Stimulated activated CD8-positive, alpha-beta memory T cell treated with anti-CD3 and anti-CD28 coated beads, Interleukin-15, amount 100 ng/mL, for 24 hours (primary cell): ENCODE measurements around the gene NRL.
A peak's percentile ranks its signal among the peaks of the same experiment; 100 is the strongest.

Experiments
- DNase-seq: peaks from one replicate; pipeline ENCODE4 v3.0.0-alpha.2; 2020; ENCODE audit warnings: low read depth

Gene NRL

DNA sequence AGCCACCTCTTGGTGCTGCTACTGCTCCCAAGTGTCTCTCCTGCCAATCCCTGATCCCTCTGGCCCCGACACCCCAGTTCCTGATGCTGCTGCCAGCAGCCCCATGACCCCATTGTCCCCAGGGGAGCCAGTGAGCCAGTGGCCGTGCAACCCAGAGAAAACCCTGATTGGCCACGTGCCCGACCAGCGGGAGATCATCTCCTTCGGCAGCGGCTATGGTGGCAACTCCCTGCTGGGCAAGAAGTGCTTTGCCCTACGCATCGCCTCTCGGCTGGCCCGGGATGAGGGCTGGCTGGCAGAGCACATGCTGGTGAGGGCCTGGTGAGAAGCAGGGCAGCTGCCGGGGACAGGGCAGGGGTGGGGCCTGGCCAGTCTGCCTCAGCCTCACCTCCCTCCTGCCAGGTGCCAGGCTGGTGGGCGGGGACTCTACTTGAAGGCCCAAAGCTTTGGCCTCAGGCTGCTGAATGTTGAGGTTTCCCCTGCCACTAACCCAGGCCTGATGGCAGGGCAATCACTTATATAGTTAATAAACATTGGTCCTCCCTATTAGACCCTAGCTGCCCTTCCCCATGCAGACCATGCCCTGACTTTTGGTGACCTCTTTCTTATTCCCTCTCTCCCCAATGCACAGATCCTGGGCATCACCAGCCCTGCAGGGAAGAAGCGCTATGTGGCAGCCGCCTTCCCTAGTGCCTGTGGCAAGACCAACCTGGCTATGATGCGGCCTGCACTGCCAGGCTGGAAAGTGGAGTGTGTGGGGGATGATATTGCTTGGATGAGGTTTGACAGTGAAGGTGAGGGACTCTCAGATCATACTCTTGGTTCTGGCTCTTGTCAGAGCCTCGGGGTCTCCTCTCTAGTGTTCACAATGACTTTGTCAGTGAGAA is 15.6 kb downstream of the NRL start:
- DNase-seq: no peak

DNA sequence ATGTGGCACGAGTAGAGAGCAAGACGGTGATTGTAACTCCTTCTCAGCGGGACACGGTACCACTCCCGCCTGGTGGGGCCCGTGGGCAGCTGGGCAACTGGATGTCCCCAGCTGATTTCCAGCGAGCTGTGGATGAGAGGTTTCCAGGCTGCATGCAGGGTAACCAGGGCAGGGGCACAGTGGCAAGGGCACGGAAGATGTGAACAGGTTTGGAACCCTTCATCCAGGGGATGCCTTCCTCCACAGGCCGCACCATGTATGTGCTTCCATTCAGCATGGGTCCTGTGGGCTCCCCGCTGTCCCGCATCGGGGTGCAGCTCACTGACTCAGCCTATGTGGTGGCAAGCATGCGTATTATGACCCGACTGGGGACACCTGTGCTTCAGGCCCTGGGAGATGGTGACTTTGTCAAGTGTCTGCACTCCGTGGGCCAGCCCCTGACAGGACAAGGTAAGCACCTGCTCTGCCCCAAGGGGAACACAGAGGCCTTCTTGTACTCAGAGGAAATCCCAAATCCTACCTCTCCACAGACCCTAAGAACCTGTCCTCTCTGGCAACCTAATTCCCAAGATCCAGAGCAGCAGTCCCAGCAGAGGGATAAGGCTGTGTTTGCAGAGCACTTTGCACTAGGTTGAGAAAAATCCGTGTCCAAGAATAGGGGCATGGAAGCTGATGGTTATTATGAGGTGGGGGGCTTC is 16.4 kb downstream of the NRL start:
- no peak for DNase-seq

DNA sequence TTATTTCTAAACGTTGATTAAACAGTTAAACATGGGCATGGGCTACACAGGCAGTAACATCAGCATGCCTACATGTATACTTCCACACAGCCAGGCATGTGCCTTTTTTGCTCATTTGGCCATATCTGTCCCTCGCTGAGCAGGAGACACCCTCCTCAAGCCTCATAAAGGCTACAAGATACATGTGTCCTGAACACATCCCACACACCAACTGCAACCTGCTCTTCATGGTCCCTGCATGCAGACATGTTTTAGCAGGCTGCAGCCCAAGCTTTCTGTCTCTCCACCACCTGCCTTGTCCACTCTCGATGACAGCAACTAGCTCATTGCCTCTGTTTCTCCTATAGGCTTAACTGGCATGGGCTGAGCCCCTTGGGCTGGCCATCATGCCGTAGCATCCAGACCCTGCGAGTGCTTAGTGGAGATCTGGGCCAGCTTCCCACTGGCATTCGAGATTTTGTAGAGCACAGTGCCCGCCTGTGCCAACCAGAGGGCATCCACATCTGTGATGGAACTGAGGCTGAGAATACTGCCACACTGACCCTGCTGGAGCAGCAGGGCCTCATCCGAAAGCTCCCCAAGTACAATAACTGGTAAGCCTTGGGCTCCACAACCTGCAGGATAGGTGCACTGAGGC is 18.1 kb downstream of the NRL start:
- no peak for DNase-seq

DNA sequence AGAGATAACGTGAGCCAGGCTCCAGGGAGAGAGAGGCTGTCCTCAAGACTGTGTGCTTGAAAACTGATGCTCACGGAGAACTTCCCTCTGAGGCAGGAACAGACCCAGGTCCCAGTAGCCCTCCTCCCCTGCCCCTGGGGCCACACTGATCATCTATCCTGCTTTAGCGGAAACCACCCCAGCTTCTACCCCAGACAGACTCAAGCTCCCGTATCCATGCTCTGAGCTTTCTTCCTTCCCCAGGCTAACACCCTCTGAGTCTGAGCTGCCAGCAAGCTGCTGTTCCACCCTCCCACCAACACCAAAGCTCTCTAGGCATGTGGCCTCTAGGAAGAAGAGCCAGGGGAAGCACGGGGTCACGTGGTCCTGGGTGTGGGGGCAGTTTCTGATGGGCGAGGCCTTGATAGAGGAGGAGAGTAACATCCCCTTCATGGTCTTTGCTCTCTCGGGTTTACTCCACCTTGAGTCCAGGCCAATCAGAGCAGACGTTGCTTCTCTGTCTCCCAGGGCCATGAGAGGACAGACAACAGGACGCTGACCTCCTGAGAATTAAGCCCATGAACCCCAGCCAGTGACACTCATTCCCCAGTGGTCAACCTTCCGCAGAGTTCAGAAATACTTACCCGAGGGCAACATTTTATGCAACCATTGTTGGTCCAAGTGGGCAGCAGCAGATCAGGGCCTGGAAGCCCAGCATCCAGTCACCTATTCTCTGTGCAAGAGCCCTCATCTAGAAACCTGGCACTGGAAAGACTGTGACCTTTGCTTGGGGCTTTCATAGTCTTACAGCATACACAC is 19.3 kb downstream of the NRL start:
- no peak for DNase-seq

DNA sequence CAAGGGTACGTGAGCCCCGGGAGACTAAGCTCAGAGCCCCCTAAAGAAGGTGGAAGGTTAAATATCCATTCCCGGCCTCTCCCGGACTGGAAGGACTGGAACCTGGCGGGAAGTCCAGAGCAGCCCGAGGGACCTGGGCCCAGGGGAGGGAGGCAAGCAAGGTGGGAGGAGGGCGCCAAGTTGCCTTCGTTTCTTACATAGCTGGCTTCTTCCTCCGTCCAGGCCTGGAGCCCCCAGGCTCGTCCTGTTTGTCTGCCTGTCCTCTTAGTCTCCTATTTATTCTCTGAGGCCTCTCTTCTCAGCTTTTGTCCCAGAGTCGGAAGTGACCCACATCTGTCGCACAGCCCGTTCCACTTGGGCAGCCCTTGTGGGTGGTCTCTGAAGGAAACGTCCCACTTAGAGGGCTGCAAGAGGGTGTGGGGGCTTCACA is 19.9 kb downstream of the NRL start:
- DNase-seq: no peak

DNA sequence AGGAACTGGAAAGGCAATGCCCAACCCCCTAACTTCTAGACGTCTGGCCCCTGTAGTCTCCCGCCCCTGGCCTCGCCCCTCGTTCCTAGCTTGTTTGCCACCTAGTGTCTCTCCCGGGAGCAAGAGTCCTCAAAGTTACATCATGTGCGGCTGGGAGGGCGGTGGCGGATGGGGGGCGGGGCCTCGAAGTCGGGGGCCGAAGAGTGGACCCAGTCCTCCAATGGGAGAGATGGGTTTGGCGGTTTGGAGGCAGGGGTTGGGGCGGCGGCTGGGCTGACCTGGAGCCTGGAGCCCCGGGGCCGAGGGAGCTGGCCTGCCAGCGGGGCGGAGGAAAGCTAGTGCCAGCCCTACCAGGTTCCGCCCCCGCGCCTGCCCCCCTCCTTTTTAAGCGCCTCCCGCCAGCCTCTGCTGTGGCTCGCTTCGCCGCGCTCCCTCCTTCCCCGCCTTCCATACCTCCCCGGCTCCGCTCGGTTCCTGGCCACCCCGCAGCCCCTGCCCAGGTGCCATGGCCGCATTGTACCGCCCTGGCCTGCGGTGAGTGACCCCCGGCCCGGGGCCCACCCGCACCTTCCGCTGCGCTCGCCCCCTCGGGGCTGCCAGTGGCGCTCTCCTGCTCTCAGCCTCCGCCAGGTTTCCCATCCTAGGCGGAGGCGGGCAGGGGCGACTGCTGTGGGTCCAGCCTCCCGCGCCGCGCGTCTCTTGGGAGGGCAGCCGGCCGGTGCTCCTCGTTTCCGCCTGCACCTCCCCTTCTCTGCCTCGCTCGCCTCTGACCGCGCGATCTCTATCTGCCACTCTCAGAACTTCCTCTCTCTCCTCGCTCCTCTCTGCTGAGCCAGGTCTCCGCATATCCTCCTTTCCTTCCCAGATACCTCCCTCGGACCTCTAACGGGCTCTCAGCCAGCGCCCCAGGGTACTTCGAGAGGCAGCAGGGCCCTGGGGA is 20.6 kb downstream of the NRL start, which contains the start of gene PCK2:
TSS of gene PCK2 (plus strand) at position 411 of the 940 bp plus-strand sequence. CDS start at position 506, 95 bp downstream.
- peak; percentile 65 for DNase-seq

DNA sequence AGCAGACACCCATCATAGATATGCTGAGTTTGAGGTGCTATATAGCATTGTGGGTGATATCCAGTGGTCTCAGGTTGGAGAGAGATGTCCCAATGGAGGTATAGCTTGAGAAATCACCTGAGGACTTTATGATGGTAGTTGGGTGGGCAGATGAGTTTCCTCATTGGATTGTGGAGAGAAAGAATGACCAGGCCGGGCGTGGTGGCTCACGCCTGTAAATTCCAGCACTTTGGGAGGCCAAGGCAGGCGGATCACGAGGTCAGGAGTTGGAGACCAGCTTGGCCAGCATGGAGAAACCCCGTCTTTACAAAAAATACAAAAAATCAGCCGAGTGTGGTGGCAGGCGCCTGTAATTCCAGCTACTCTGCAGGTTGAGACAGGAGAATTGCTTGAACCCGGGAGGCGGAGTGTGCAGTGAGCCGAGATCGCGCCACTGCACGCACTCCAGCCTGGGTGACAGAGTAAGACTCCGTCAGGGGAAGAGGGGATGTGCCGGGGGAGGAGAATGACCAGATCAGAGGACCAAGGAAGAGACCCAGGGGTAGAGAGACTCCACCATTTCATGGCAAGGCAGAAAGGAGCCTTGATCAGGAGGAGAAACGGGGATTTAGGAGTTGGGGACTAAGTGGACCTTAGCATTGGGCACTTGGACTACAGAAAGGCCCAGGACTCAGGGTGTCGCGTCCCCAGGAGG is 21.4 kb downstream of the NRL start:
- DNase-seq: no peak

DNA sequence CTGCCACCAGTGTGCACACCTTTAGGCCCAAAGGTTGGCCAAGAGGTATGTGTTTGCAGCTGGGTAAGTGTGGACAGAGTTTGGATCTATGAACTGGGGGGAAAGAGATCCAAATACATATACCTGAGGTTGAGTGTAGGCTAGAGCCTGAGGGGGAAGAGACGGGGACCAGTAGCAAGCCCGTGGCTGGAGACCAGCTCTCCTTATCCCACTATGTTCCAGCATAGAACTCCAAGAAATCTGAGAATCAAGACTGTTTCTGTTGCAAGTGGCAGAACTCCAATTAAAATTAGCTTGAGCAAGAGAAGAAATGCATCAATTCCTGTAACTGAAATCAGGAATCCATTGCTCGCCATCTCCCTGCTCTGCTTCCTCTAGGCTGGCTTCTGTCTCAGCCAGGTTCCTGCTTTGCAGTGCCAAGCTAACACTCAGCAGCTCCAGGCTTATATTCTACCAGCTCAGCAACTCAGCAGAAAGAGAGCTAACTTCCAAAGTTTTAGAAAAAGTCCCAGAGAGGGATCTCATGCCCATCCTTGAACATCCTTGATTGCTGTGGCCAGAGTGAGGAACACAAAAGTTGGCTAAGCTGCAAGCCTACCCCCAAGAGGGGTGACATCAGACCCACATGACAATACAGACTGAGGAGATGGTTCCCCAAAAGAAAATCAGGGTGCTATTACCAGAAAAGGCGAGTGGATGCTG is 22.1 kb downstream of the NRL start:
- DNase-seq: no peak

DNA sequence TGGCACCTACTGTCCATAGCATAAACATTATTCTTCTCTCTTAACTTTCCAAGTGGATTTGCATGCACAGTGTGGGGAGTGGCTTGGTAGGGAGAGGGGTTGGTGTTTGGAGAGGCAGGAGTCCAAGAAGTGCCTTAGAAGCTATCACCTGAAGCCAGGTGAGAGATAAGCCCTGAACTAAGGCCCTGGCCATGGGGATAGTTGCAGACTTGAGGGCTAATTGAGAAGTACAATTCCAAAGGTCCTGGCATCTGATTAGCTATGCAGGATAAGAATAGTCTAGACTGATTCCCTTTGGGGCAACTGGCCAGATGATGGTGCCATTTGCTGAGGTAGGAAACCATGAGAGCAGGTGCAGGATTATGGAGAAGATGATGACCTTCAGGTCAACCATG is 22.6 kb downstream of the NRL start:
- DNase-seq: no peak

DNA sequence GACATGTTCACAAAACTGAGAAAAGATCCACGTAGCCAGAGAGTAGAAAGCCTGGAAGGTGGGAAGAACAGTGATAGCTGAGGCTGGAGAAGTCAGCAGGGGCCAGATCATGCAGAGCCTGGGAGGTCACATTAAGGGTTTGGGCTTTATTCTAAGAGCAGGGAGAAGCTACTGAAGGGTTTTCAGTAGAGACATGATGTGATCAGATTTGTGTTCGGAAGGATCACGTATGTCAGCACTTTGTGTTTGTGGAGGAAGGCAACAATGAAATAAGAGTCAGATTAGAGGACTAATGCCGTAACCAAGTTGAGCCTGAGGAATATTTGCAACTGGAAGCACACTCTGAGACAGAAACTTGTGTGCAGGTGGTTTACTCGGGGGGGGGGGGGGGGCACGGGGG is 24.9 kb downstream of the NRL start:
- no peak for DNase-seq

DNA sequence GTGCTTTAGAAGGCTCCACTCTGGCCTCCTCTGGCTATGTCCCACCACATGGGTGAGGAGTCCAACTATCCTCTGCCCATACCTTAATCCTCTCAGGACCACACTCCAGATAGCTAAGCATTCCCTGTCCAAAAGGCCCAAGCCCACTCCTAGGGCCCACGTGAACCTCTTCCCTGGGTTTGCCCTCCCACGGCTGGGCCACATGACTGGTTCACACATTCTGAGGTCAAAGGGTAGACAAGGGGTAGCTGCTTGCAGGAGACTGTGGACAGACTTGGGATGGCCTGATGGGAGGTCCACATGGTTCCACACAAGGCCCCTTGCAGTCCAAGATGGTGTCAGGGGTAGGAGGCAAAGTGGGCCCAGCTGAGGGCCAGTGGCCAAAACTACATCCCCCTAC is 26.7 kb downstream of the NRL start:
- no peak for DNase-seq

DNA sequence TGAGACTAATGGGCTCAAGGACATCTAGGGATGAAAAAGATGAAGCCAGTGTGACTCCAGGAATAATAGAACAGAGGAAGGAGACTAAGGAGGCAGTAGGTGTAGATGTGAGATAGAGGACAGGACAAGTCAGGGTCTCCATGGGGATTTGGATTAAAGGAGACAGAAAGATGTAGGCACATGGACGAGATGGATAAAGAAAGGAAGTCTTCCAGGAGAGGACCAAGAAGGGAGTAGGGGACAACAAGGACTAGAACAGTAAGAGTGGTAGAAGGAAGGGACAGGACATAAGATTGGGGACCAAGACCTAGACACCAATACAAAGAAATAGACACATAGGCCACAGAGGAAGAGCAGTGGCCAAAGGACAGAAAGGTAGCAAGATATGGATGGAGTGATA is 27.7 kb downstream of the NRL start:
- DNase-seq: no peak

DNA sequence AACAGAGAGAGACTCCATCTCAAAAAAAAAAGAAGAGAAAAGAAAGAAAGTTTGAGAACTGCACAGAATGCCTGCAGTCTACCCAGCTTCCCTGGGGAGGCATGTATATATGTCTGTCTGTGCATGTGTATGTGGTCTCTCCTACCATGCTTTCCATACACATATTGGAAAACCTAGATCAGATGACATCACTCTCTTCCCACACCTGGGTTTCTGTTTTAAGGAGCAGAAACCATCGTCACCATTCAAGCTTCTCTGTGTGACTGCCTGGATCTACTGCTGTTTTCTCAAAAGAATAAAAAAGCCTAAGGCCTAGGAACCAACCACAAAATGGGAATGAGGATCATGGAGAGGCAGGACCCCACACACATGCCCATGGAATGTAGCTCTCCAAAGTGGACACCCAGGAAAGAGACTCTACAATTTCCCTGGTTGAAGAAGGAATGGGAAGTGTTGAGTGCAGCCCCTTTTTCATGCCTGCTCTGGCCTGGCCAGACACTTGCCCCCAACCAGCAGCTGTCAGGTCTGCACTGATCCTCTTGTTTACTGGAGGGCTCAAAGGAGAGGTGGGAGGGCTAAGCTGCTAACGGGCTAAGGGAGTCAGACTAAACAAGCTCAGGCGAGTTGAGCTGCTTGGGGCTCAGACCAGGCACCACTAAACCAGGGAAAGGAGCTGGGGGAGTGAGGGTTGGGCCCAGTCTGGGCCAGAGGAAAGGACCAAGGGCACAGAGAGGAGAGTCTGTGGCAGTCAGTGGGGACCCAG is 28.4 kb downstream of the NRL start:
- no peak for DNase-seq

DNA sequence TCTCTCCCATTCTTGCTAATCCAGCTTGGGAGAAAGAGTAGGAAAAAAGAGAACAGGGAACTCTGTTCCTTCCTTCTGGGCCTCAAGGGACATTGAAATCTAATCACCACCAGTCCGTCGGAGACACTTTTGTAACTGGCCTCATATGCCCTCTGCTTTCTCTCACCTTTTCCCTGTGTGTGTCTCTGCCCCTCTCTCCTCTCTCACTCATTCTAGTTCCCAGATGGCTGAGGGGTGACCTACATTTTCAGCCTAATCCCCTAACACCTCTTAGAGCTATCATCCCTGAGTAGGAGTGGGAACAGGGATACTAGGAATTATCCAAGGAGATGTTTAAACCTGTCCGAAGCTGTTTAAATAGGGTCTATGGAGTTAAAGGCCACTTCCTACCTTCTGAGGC is 29.5 kb downstream of the NRL start:
- no peak for DNase-seq

DNA sequence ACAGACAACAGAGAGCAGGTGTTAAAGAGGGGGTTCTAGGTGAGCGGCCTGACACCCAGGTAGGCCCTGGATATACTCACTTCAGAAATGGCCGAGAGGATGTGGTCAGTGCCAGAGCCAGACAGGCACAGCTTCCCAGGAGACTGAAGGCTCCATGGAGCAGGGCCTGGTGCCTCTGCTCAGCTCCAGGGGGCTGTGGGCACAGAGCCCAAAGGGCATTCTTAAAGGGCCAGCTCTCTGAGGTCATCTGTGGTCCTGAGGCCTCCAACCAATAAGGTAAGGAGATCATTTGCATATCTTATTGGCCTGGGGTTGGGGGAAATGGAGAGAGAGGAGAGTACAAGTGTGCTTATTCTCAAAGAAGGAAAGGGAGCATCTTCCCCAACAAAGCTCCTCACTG is 30.3 kb downstream of the NRL start:
- no peak for DNase-seq

DNA sequence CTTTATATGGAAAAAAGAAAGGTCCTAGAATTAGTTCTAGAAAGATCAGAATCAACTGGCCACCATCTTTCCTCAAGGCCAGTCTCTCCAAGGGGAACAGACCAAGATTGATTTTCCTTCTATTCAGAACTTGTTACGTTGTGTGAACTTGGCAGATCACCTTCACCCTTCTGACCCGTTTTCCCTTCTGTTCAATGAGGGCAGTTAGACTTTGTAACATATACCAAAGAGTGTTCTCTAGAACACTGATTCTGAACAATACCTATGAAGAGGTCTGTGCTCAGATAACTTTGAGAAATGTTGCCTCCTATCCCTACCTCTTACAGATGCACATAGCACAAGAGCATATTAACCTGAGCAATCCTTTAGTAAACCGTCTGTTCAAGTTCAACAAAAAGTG is 31.3 kb downstream of the NRL start:
- no peak for DNase-seq

DNA sequence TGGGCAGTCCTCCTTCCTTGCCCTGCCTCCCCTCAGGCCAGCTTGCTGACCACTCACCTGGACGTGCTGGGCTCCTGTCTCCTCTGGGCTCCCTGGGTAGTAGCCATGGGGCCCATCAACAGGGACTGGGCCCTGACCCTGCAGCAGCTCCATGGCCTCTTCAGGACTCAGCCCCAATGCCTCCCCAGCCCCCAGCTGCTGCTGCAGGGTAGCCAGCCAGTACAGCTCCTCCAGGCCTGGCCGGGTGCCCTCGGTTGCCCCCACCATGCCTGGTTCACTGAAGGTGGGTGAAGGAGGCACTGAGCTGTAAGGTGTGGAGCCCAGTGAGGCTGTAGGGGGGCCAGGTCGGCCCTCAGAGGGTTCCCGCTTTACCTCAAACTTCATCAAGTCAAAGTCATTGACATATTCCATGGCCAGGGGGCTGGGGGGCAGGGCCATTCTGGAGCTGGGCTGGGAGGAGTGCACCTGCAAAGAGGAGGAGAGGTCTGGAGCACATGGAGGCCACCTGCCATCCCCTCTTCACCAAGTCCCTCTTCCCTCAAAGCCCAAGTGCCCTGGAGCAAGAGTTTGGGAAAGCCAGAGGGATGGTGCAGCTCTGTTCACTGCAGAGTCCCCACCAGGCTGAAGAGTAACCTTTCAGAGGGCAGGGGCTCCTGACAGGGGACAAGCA is 32.2 kb downstream of the NRL start:
- DNase-seq: no peak

DNA sequence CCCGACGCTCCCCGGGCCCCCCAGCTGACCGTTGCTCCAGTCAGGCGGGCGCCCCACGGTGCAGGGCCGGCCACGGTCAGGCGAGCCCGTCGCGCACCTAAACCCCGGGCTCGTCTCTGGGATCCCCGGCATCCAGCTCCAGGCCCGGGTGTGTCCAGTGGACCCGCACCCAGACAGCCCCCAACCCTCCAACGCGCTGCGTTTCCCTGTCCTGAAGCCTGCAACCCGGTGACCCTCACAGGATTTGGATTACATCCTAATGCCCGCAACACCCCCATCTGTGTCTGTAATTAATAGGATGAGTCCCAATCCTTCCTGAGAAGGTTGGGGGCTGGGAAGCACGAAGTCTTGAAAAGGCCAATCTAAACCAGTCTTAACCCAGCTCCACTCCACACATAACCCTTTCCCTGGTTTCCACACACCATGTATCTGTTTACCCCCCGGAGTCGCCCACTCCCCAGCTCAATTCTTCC is 33.0 kb downstream of the NRL start:
- DNase-seq: no peak
